HUDEP-2 (cell line): ENCODE measurements around the gene UBE2G2.
"Not testable (repeated sequence)": the region's sequence is repeated elsewhere in the genome, so short reads cannot be mapped to it uniquely, and the experiment has no call there.

Experiments
- DNase-seq, 76 experiments: peaks; one replicate each; lab custom pipeline; 2025; ENCODE audit not compliant: unreplicated experiment in 76 of 76; lab: John Stamatoyannopoulos, UW

UBE2G2 gene

GRCh38 chr21:44836666-44837471, 35.2 kb upstream of the UBE2G2 start:
- peak in 70 of 76 experiments; percentile 10 to 85 (median 62) for DNase-seq

GRCh38 chr21:44836349-44836665, 34.7 kb upstream of the UBE2G2 start:
- DNase-seq, result no peak

GRCh38 chr21:44835647-44835973, 34.0 kb upstream of the UBE2G2 start:
- no peak for DNase-seq

GRCh38 chr21:44834951-44835646, 33.5 kb upstream of the UBE2G2 start:
- no peak for DNase-seq

GRCh38 chr21:44834231-44834950, 32.8 kb upstream of the UBE2G2 start:
- DNase-seq, result no peak

GRCh38 chr21:44833663-44834062, 32.0 kb upstream of the UBE2G2 start:
- DNase-seq, result no peak

GRCh38 chr21:44832516-44833255, 31.1 kb upstream of the UBE2G2 start:
- DNase-seq, result not testable (repeated sequence)

GRCh38 chr21:44831227-44831860, 29.7 kb upstream of the UBE2G2 start:
- DNase-seq, result peak in 2 of 76 experiments; percentile 11 to 19

GRCh38 chr21:44829507-44830092, 28.0 kb upstream of the UBE2G2 start:
- no peak for DNase-seq

GRCh38 chr21:44828362-44829056, 26.9 kb upstream of the UBE2G2 start:
- no peak for DNase-seq

GRCh38 chr21:44823179-44823660, 21.6 kb upstream of the UBE2G2 start:
- DNase-seq, result no peak

- no peak for DNase-seq
Observed at GRCh38 chr21:44822484-44823178, 21.0 kb upstream of the UBE2G2 start.

- no peak for DNase-seq
Observed at GRCh38 chr21:44820851-44821250, 19.2 kb upstream of the UBE2G2 start.

- no peak for DNase-seq
Observed at GRCh38 chr21:44819283-44820243, 17.9 kb upstream of the UBE2G2 start.

GRCh38 chr21:44818640-44819011, 17.0 kb upstream of the UBE2G2 start:
- DNase-seq, result no peak

- peak in 70 of 76 experiments; percentile 49 to 91 (median 80) for DNase-seq
Observed at GRCh38 chr21:44817914-44818639, 16.5 kb upstream of the UBE2G2 start, which contains the start of gene SUMO3. Gene SUMO3 (minus strand): TSS chr21:44818062. CDS start chr21:44817968, 94 bp downstream.

GRCh38 chr21:44817506-44817880, 15.9 kb upstream of the UBE2G2 start:
- DNase-seq, result peak in 73 of 76 experiments; percentile 51 to 98 (median 92)
